HG02678 (cell line): ENCODE data around the gene ELP4.
"Not testable (repeated sequence)": the region's sequence is repeated elsewhere in the genome, so short reads cannot be mapped to it uniquely, and the experiment has no call there.

Source experiments
- ATAC-seq: cut with Tn5 transposase; IDR thresholded peaks from one replicate; pipeline ENCODE4 v1.9.1; 2021; ENCODE audit warnings: mild to moderate bottlenecking, moderate library complexity; ENCODE audit not compliant: unreplicated experiment

The ELP4 gene

GRCh38 chr11:31542862-31543261 is 33.3 kb downstream of the ELP4 start:
- no peak for ATAC-seq

GRCh38 chr11:31555938-31556337 is 46.4 kb downstream of the ELP4 start:
- ATAC-seq = no peak

GRCh38 chr11:31558001-31558400 is 48.4 kb downstream of the ELP4 start:
- no peak for ATAC-seq

GRCh38 chr11:31560842-31561476 is 51.4 kb downstream of the ELP4 start:
- ATAC-seq = no peak

- not testable (repeated sequence) for ATAC-seq
These were observed 55.0 kb downstream of the ELP4 start for GRCh38 chr11:31564517-31564916.

GRCh38 chr11:31574133-31574532 is 64.6 kb downstream of the ELP4 start:
- ATAC-seq = not testable (repeated sequence)

GRCh38 chr11:31575764-31576163 is 66.2 kb downstream of the ELP4 start:
- ATAC-seq = not testable (repeated sequence)

GRCh38 chr11:31579412-31579811 is 69.8 kb downstream of the ELP4 start:
- not testable (repeated sequence) for ATAC-seq

- no peak for ATAC-seq
These were observed 73.1 kb downstream of the ELP4 start for GRCh38 chr11:31582697-31583096.

- ATAC-seq = no peak
These were observed 88.9 kb downstream of the ELP4 start for GRCh38 chr11:31598454-31598853.

GRCh38 chr11:31601635-31602282 is 92.2 kb downstream of the ELP4 start:
- ATAC-seq = no peak

GRCh38 chr11:31606893-31607292 is 97.3 kb downstream of the ELP4 start:
- no peak for ATAC-seq

- no peak for ATAC-seq
These were observed 98.3 kb downstream of the ELP4 start for GRCh38 chr11:31607914-31608313.

GRCh38 chr11:31608995-31609394 is 99.4 kb downstream of the ELP4 start:
- ATAC-seq = no peak

- ATAC-seq = no peak
These were observed 101.0 kb downstream of the ELP4 start for GRCh38 chr11:31610544-31610943.

- no peak for ATAC-seq
These were observed 107.7 kb downstream of the ELP4 start for GRCh38 chr11:31617246-31617645.

- ATAC-seq = no peak
These were observed 110.4 kb downstream of the ELP4 start for GRCh38 chr11:31619980-31620379.

GRCh38 chr11:31620434-31620833 is 110.9 kb downstream of the ELP4 start:
- ATAC-seq = no peak

GRCh38 chr11:31625868-31626267 is 116.3 kb downstream of the ELP4 start:
- no peak for ATAC-seq

GRCh38 chr11:31628111-31628510 is 118.5 kb downstream of the ELP4 start:
- ATAC-seq = no peak

- no peak for ATAC-seq
These were observed 127.4 kb downstream of the ELP4 start for GRCh38 chr11:31636983-31637382.

- ATAC-seq = no peak
These were observed 131.0 kb downstream of the ELP4 start for GRCh38 chr11:31640611-31641010.
